Mammary epithelial cell (primary cell): ENCODE data around the gene VWDE.

ENCODE experiments used
- CTCF ChIP-seq, 2 donors: IDR thresholded peaks in 1 of 2; conservative IDR thresholded peaks in 1 of 2; 2 replicates each; pipeline ENCODE4 v1.5.1; 2011 to 2012; ENCODE audit warnings: inconsistent platforms in 2 of 2, low read length in 2 of 2, mild to moderate bottlenecking in 2 of 2, control low read depth in 1 of 2, low read depth in 1 of 2; ENCODE audit not compliant: insufficient read depth in 1 of 2; ENCODE audit errors: extremely low read depth in 1 of 2
- EZH2 ChIP-seq: IDR thresholded peaks from 2 replicates; pipeline ENCODE4 v1.6.1; 2012; ENCODE audit warnings: low read length, inconsistent platforms, borderline replicate concordance

DNA sequence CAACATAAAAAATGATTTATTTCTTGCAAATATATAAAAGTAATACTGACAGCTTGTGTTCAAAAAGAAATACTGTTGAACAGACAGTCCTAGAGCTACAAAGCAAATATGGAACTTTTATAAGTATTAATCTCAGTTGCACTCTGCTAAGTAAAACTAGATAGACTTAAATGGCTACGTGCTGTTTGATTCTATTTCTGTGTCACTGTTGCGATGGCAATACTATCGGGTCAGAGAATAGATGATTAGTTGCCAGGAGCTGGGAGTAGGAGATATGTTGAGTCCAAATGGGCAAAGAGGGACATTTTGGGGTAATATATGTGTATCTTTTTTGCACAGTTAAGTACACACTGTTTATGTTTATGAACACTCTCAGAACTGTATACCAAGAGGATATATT is 41.1 kb upstream of the VWDE start:
- TF ChIP-seq CTCF (conservative IDR thresholded peaks at IDR 0.05 in 1 of 2, IDR thresholded peaks at IDR 0.05 in 1 of 2; ENCODE audit: extremely low read depth in 1 of 2, insufficient read depth in 1 of 2, low read depth in 1 of 2, low read length in 2 of 2) (no peak), EZH2 (no peak)
